ENCODE data around the gene TMED7.

DNA sequence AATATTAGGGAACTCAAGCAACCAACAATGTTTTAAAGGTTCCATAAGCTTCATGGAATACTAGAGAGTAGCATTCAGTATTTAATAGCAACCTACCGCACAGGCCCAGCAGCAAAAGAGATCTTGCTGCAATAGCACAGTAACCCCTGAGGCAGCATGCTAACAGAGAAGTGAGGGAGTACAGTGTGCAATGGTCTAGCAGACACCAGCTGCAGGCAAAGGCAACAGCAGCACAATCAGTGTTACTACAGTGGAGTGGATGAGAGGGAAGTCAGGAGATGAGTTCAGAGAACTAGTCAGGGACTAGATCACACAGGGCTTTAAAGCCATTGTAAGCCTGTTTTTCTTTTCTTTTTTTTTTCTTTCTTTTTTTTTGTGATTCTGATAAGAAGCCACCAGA lies 26.3 kb downstream of the TMED7 start:
- TF ChIP-seq POLR2AphosphoS5 (IDR thresholded peaks at IDR 0.05; ENCODE audit: low read depth, low read length): no peak
- TF ChIP-seq, protein P1, sequence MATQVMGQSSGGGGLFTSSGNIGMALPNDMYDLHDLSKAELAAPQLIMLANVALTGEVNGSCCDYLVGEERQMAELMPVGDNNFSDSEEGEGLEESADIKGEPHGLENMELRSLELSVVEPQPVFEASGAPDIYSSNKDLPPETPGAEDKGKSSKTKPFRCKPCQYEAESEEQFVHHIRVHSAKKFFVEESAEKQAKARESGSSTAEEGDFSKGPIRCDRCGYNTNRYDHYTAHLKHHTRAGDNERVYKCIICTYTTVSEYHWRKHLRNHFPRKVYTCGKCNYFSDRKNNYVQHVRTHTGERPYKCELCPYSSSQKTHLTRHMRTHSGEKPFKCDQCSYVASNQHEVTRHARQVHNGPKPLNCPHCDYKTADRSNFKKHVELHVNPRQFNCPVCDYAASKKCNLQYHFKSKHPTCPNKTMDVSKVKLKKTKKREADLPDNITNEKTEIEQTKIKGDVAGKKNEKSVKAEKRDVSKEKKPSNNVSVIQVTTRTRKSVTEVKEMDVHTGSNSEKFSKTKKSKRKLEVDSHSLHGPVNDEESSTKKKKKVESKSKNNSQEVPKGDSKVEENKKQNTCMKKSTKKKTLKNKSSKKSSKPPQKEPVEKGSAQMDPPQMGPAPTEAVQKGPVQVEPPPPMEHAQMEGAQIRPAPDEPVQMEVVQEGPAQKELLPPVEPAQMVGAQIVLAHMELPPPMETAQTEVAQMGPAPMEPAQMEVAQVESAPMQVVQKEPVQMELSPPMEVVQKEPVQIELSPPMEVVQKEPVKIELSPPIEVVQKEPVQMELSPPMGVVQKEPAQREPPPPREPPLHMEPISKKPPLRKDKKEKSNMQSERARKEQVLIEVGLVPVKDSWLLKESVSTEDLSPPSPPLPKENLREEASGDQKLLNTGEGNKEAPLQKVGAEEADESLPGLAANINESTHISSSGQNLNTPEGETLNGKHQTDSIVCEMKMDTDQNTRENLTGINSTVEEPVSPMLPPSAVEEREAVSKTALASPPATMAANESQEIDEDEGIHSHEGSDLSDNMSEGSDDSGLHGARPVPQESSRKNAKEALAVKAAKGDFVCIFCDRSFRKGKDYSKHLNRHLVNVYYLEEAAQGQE (IDR thresholded peaks at IDR 0.05; ENCODE audit: insufficient read depth in 1 of 2, low read depth in 2 of 2, low read length in 2 of 2): no peak
- no peak for TF ChIP-seq SIN3A (IDR thresholded peaks at IDR 0.05; ENCODE audit: borderline replicate concordance, insufficient read depth, low read length)
- no peak for TF ChIP-seq FOXP2 (optimal IDR thresholded peaks at IDR 0.05; ENCODE audit: borderline replicate concordance, extremely low read depth, extremely low read length, insufficient read depth)
- no peak for TF ChIP-seq TAF1 (IDR thresholded peaks at IDR 0.05; ENCODE audit: borderline replicate concordance, insufficient read depth, low read length)
